Prostate gland (tissue), 2 donors: Measurements from ENCODE around the gene ADCYAP1R1. TPM values are rescaled to one million over a fixed set of nuclear protein-coding genes. Genes with fewer than 3 reads are reported as not detected.

Experiments
- DNase-seq: peaks from one replicate; pipeline ENCODE4 v3.0.0-alpha.2; 2019; ENCODE audit warnings: low spot score
- H3K27ac ChIP-seq, 2 donors: fragments of 200-600 bp; sonication (generic); 2 replicates each; pipeline ENCODE4 v1.5.1; 2017 to 2019
- H3K27me3 ChIP-seq: fragments of 200-600 bp; sonication (generic); replicated peaks from 2 replicates; pipeline ENCODE4 v1.5.1; 2019; ENCODE audit not compliant: insufficient read depth
- H3K36me3 ChIP-seq, 2 donors: fragments of 200-600 bp; sonication (generic); 1 replicate in 1 of 2; 2 replicates in 1 of 2; pipeline versions ENCODE4 v1.5.1 to v1.8.1; 2017 to 2019
- H3K4me1 ChIP-seq: fragments of 200-600 bp; sonication (generic); replicated peaks from 2 replicates; pipeline ENCODE4 v1.5.1; 2019
- H3K4me3 ChIP-seq, 2 donors: fragments of 200-600 bp; sonication (generic); 2 replicates each; pipeline ENCODE4 v1.5.1; 2017 to 2019
- H3K9me3 ChIP-seq: fragments of 200-600 bp; sonication (generic); 2 replicates; pipeline ENCODE4 v1.5.1; 2017
- POLR2A ChIP-seq: fragments of 450-650 bp; IDR thresholded peaks from one replicate; pipeline ENCODE4 v1.6.1; 2016; ENCODE audit warnings: antibody characterized with exemption, mild to moderate bottlenecking
- POLR2AphosphoS5 ChIP-seq: sonication (generic); formaldehyde crosslinking; IDR thresholded peaks from one replicate; pipeline ENCODE4 v1.6.1; 2017; ENCODE audit warnings: antibody characterized with exemption
- WGBS: methylation state at CpG from one replicate; pipeline ENCODE4 v1.1.5; 2018; 5-methylcytosine and 5-hydroxymethylcytosine counted together
- intact Hi-C: fragments of 100-400 bp; cut with DNase I; formaldehyde crosslinking; loops from one replicate; pipeline ENCODE4 v1.14.2; 2022
- total RNA-seq, 2 donors: library from RNA; depleted of rRNA; stranded (reverse); fragments of >200 nt; gene quantifications; one replicate each; pipeline ENCODE4 v1.1.0, GENCODE V29; 2016
- TF ChIP-seq, protein P1 (sequence below), 4 experiments: fragments of 200-600 bp in 2 of 4; fragments of 450-650 bp in 2 of 4; sonication (generic) in 2 of 4; IDR thresholded peaks; 1 replicate in 3 of 4; 2 replicates in 1 of 4; pipeline ENCODE4 v1.5.1; 2016 to 2019; ENCODE audit warnings: antibody characterized with exemption in 4 of 4, mild to moderate bottlenecking in 2 of 4, moderate library complexity in 2 of 4

Gene ADCYAP1R1
- total RNA-seq, 2 donors from 2014 or later = 0.14 to 6.0 TPM

DNA sequence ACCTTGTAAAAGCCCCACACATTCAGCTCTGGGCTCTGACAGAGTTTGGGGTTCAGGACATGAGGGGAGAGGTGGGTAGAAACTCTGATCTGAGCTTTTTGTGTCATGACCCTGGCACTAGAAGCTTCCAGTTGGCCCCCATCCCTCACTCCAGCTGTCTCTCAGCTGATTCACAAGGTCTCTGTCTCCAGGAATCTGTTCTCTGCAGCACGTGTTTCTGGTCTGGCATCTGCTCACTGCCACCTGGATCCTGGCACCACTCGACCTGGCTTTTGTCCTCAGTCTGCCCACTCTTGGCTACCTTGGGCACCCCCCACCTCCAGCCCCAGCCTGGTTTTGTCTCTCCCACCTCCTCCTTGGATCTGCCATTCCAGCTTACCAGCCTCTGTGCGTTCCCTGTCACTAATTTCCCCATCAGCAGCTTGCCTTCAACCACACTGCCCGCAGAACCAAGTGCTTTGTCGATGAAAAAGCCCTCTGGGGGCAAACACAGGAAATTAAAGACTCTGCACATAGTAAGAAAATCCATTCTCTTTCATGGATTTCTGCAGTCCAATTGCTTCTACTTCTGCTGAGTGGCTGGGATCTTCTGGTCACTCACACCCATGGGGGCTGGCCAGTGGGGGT, 18.3 kb upstream of the ADCYAP1R1 start:
- intact Hi-C loops = no loop called here
- DNase-seq = no peak
- Histone ChIP-seq H3K27ac (no peak overlapping the region), H3K9me3 (no peaks in the 10 kb centered on the region), H3K27me3 (no peaks in the 10 kb centered on the region), H3K4me3 (no peak overlapping the region), H3K4me1 (no peaks in the 10 kb centered on the region), H3K36me3 (no peaks in the 10 kb centered on the region)
- WGBS = 65% methylated on average over 5 of the region's 5 CpGs
- TF ChIP-seq, protein P1, sequence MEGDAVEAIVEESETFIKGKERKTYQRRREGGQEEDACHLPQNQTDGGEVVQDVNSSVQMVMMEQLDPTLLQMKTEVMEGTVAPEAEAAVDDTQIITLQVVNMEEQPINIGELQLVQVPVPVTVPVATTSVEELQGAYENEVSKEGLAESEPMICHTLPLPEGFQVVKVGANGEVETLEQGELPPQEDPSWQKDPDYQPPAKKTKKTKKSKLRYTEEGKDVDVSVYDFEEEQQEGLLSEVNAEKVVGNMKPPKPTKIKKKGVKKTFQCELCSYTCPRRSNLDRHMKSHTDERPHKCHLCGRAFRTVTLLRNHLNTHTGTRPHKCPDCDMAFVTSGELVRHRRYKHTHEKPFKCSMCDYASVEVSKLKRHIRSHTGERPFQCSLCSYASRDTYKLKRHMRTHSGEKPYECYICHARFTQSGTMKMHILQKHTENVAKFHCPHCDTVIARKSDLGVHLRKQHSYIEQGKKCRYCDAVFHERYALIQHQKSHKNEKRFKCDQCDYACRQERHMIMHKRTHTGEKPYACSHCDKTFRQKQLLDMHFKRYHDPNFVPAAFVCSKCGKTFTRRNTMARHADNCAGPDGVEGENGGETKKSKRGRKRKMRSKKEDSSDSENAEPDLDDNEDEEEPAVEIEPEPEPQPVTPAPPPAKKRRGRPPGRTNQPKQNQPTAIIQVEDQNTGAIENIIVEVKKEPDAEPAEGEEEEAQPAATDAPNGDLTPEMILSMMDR (IDR thresholded peaks at IDR 0.05) = no peak
- TF ChIP-seq POLR2AphosphoS5 (no peak), POLR2A (no peak)

DNA sequence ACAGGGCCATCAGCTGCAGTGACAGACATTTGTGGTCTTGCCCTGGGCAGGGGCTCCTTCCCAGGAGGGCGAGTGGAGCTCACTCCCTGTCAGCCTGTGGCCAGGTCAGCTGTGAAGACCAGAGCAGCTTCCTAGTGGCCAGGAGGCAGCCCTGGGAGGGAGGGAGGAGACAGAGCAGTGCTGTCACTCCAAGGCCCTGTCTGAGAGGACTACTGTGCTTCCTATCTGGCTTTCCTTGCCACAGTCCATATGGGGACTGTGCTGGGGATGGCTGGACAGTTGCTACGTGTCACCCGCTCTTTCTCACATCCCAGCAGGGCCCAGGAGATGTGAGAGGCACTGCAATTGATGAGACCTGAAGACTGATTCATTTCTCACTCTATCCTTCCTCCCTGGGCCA, 15.2 kb upstream of the ADCYAP1R1 start:
- 70% methylated on average over 3 of the region's 3 CpGs for WGBS
- TF ChIP-seq, protein P1 (IDR thresholded peaks at IDR 0.05) = no peak
- no peak for TF ChIP-seq POLR2A

DNA sequence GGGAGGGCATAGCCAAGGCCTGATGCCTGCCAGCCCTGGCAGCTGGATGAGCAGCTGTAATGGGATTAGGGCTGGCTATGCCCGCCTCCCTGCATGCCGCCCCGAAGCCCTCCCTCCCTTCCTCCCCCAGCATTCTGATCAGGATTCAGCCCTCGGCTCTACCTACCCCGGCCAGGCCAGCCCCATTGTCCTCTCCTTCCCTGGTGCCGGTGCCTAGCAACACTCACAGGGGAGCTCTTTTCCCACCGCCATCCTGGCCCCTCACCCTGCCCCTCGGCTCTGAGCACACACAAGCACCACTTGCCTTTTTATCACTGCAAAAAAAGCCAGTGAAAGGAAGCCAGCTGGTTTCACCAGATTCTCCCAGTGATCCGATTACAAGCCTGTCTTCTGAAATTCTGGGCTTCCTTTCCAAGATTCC, 9.0 kb upstream of the ADCYAP1R1 start:
- no peak for DNase-seq
- no peak overlapping the region for H3K27ac ChIP-seq
- H3K27me3 ChIP-seq = peaks cover 4% of the 10 kb centered on the region
- 10% methylated on average over 9 of the region's 9 CpGs for WGBS
- intact Hi-C loops = no loop called here
- H3K4me1 ChIP-seq = no peaks in the 10 kb centered on the region
- no peak for TF ChIP-seq POLR2A
- TF ChIP-seq POLR2AphosphoS5 = no peak
- TF ChIP-seq, protein P1 (IDR thresholded peaks at IDR 0.05) = no peak
- H3K4me3 ChIP-seq = no peak overlapping the region
- no peaks in the 10 kb centered on the region for H3K9me3 ChIP-seq
- no peaks in the 10 kb centered on the region for H3K36me3 ChIP-seq

More for the DNA sequence above, 15.2 kb upstream of the ADCYAP1R1 start:
- Histone ChIP-seq H3K36me3 (no peaks in the 10 kb centered on the region), H3K9me3 (no peaks in the 10 kb centered on the region), H3K4me1 (no peaks in the 10 kb centered on the region), H3K4me3 (no peak overlapping the region), H3K27me3 (peaks cover 4% of the 10 kb centered on the region), H3K27ac (no peak overlapping the region)
- intact Hi-C loops = no loop called here
- no peak for DNase-seq

DNA sequence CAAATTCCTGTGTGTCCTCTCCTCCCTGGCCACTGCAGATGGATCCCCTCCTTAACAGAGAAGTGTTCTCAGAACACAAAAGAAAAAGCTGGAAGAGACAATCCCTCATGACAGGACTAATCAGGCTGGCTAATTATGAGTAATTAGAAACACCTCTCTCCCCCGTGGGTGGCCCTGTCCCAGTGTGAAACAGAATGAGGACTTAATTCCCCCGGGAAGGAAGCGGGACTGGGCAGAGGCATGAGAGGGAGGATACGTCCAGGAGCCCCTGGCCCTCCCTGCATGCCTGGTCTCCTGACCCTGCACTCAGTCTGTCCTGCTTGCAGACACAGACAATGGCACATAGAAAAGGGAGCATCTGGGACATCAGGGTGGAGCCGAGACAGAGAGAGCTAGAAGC, 7.6 kb upstream of the ADCYAP1R1 start:
- H3K4me1 ChIP-seq = no peaks in the 10 kb centered on the region
- peaks cover 4% of the 10 kb centered on the region for H3K27me3 ChIP-seq
- no peak for DNase-seq
- H3K36me3 ChIP-seq = no peaks in the 10 kb centered on the region
- H3K9me3 ChIP-seq = no peaks in the 10 kb centered on the region
- no peak overlapping the region for H3K4me3 ChIP-seq
- WGBS = 70% methylated on average over 5 of the region's 5 CpGs
- intact Hi-C loops = no loop called here
- H3K27ac ChIP-seq = no peak overlapping the region
- no peak for TF ChIP-seq POLR2A
- TF ChIP-seq POLR2AphosphoS5 = no peak
- TF ChIP-seq, protein P1 (IDR thresholded peaks at IDR 0.05) = no peak

DNA sequence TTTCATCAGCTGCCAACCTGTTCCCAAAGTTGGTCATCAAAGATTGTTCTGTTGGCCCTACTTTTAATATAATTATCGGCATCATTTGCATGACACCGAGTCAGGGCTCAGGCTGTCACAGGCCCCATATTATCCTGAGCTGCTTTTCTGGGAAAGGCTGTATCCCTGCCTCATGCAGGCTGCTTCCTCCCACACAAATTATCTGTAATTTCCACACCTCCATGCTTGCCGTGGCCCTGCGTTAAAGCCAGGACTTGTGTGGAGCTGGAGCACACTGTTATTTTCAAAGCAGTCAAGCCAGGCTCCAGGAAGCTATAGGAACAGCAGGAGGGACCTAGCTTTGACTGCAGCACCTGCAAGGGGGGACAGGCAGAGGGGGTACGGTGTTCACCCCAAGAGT, 5.4 kb upstream of the ADCYAP1R1 start:
- intact Hi-C loops = no loop called here
- peaks cover 3% of the 10 kb centered on the region for H3K27me3 ChIP-seq
- TF ChIP-seq POLR2AphosphoS5 (no peak), POLR2A (no peak)
- TF ChIP-seq, protein P1 (IDR thresholded peaks at IDR 0.05) = no peak

More for the DNA sequence above, 5.4 kb upstream of the ADCYAP1R1 start:
- H3K4me1 ChIP-seq = no peaks in the 10 kb centered on the region
- 81% methylated on average over 5 of the region's 5 CpGs for WGBS
- no peaks in the 10 kb centered on the region for H3K9me3 ChIP-seq
- no peak for DNase-seq
- no peak overlapping the region for H3K4me3 ChIP-seq
- H3K27ac ChIP-seq = no peak overlapping the region
- no peaks in the 10 kb centered on the region for H3K36me3 ChIP-seq
